DMS153 treated with DMSO at 0.1 percent for 48 hours (cell line): Measurements from ENCODE around the gene GPRC5A.

ENCODE experiments used
- DNase-seq: peaks from one replicate; lab custom pipeline; 2025; ENCODE audit not compliant: unreplicated experiment; lab: John Stamatoyannopoulos, UW

The GPRC5A gene

GRCh38 chr12:12909228-12909994 is 18.0 kb downstream of the GPRC5A start:
- DNase-seq, result no peak

- DNase-seq, result no peak
These were observed 18.6 kb downstream of the GPRC5A start for GRCh38 chr12:12909995-12910420.

GRCh38 chr12:12912711-12913110 is 21.3 kb downstream of the GPRC5A start:
- no peak for DNase-seq

- DNase-seq, result no peak
These were observed 24.3 kb downstream of the GPRC5A start for GRCh38 chr12:12915656-12916055.

GRCh38 chr12:12916135-12916944 is 25.0 kb downstream of the GPRC5A start:
- DNase-seq, result peak; percentile 69

GRCh38 chr12:12917517-12917916 is 26.2 kb downstream of the GPRC5A start:
- DNase-seq, result no peak

GRCh38 chr12:12918781-12919389 is 27.5 kb downstream of the GPRC5A start:
- no peak for DNase-seq

- no peak for DNase-seq
These were observed 28.5 kb downstream of the GPRC5A start for GRCh38 chr12:12919666-12920435.

- DNase-seq, result no peak
These were observed 30.8 kb downstream of the GPRC5A start for GRCh38 chr12:12922191-12922616.

GRCh38 chr12:12922978-12923377 is 31.6 kb downstream of the GPRC5A start:
- no peak for DNase-seq

- DNase-seq, result no peak
These were observed 32.8 kb downstream of the GPRC5A start for GRCh38 chr12:12924169-12924568.

GRCh38 chr12:12925388-12925787 is 34.0 kb downstream of the GPRC5A start:
- no peak for DNase-seq

- DNase-seq, result no peak
These were observed 35.3 kb downstream of the GPRC5A start for GRCh38 chr12:12926571-12927071.

GRCh38 chr12:12927211-12928079 is 36.1 kb downstream of the GPRC5A start:
- DNase-seq, result peak; percentile 81

GRCh38 chr12:12929696-12930095 is 38.3 kb downstream of the GPRC5A start:
- no peak for DNase-seq

- no peak for DNase-seq
These were observed 39.4 kb downstream of the GPRC5A start for GRCh38 chr12:12930633-12931219.

- DNase-seq, result no peak
These were observed 42.4 kb downstream of the GPRC5A start for GRCh38 chr12:12933742-12934141.

- DNase-seq, result no peak
These were observed 43.2 kb downstream of the GPRC5A start for GRCh38 chr12:12934556-12934955.

- no peak for DNase-seq
These were observed 45.7 kb downstream of the GPRC5A start for GRCh38 chr12:12936983-12937491.
